Measurements from ENCODE around the gene ACP7. TPM values are rescaled to one million over a fixed set of nuclear protein-coding genes. Genes with fewer than 3 reads are reported as not detected.
"Not testable (repeated sequence)": the region's sequence is repeated elsewhere in the genome, so short reads cannot be mapped to it uniquely, and the experiment has no call there.

ACP7 gene
- total RNA-seq, 1 donor from 2014 or later: 7.3 TPM

- no peak for DNase-seq (ENCODE audit: low spot score)
Observed at GRCh38 chr19:39077323-39077722, 6.8 kb upstream of the ACP7 start.

DNA sequence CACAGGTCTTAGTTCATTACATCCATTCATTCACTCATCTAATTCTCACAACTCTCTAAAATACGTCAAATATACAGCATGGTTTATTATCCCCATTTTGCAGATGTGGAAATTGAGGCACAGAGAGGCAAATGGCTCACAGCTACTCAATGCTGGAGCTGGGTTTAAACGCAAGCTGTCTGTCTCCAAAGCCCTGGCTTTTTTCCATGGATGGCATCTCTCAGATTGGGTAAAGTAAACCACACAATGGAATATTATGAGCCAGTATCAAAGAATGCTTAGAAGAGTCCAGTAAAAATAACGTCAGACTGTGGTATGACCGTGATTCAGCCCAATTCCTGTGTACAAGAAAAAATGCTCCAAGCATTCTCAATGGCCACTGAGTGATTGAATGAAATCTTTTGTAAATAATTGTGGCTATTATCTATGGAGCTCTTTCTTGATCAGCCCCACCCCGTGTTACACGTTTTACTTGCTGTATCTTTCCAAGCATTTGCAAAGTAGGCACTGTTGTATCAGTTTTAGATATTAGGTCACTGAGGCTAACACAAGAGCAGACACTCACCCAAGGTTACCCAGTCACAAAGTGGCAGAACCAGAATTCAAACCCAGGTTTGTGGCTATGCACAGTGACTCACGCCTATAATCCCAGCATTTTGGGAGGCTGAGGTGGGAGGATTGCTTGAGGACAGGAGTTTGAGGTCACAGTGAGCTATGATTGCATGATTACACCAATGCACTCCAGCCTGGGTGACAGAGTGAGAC, 5.5 kb upstream of the ACP7 start:
- DNase-seq (ENCODE audit: low spot score): no peak

DNA sequence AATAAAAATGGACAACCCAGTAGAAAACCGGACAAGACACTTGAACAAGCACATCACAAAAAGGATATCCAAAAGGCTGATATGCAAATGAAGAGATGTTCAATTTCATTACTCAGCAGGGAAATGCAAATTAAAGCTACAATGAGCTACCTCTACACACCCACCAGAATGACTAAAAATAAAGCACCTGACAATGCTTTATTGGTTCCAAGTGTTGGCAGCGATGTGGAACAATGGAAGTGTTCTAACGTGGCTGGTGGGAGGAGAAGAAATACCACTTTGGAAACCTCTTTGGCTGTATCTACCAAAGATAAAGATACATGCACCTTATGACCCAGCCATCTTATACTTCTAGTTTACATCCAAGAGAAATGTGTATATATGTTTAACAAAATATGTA, 3.7 kb upstream of the ACP7 start:
- DNase-seq (ENCODE audit: low spot score): no peak

- no peak for DNase-seq (ENCODE audit: low spot score)
Observed at GRCh38 chr19:39082167-39082566, 2.0 kb upstream of the ACP7 start.

- no peak for DNase-seq (ENCODE audit: low spot score)
Observed at GRCh38 chr19:39082745-39083598, 1.2 kb upstream of the ACP7 start.

GRCh38 chr19:39083599-39083982, 577 bp upstream of the ACP7 start:
- no peak for DNase-seq (ENCODE audit: low spot score)

- no peak for DNase-seq (ENCODE audit: low spot score)
Observed at GRCh38 chr19:39084732-39085080, 538 bp downstream of the ACP7 start.

GRCh38 chr19:39085392-39085791, 1.2 kb downstream of the ACP7 start:
- no peak for DNase-seq (ENCODE audit: low spot score)

- DNase-seq (ENCODE audit: low spot score): no peak
Observed at GRCh38 chr19:39086386-39086785, 2.2 kb downstream of the ACP7 start.

- DNase-seq (ENCODE audit: low spot score): no peak
Observed at GRCh38 chr19:39087907-39088686, 3.9 kb downstream of the ACP7 start.

GRCh38 chr19:39090016-39090415, 5.8 kb downstream of the ACP7 start:
- DNase-seq (ENCODE audit: low spot score): not testable (repeated sequence)

GRCh38 chr19:39090881-39091280, 6.7 kb downstream of the ACP7 start:
- no peak for DNase-seq (ENCODE audit: low spot score)

GRCh38 chr19:39095799-39096540, 11.8 kb downstream of the ACP7 start:
- not testable (repeated sequence) for DNase-seq (ENCODE audit: low spot score)

- no peak for DNase-seq (ENCODE audit: low spot score)
Observed at GRCh38 chr19:39097299-39097698, 13.1 kb downstream of the ACP7 start.

DNA sequence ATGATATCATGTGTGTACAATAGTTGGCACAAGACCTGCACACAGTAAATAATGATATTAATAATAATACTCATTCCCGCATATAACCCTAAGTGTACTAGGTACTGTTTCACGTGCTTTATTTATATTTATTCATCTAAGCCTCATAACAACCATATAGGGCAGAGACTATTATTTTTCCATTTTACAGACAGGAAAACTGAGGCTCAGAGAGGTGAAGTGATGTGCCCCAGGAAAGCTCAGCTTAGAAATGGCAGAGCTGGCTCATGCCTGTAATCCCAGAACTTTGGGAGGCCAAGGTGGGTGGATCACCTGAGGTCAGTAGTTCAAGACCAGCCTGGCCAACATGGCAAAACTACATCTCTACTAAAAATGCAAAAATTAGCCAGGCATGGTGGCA, 13.6 kb downstream of the ACP7 start:
- DNase-seq (ENCODE audit: low spot score): no peak

DNA sequence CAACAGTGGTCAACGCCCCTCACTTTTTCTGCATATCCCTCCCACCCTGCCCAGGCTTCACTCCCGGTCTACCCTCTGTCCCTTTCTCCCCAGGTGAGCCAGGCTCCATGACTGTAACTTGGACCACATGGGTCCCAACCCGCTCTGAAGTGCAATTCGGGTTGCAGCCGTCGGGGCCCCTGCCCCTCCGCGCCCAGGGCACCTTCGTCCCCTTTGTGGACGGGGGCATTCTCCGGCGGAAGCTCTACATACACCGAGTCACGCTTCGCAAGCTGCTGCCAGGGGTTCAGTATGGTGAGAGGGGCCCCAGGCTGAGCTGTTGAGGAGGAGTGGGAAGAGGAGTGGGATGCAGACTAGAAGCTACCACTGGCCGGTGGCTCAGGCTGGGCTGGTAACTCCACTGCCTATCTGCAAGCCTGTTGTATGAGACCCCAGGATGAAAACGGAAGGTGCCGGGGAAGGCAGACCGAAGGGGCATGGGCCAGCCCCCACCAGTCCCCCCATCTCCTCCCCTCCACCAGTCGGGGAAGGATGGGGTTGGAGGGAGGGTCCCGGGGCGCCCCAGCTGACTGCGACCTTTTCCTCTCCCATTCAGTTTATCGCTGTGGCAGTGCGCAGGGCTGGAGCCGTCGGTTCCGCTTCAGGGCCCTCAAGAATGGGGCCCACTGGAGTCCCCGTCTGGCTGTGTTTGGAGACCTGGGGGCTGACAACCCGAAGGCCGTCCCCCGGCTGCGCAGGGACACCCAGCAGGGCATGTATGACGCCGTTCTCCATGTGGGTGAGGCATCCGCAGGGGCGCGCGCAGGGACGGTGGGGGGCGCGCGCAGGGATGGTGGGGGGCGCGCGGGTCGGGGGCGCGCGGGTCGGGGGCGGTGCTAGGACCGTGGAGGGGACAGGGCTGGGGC, 14.4 kb downstream of the ACP7 start:
- no peak for DNase-seq (ENCODE audit: low spot score)

GRCh38 chr19:39099341-39099740, 15.2 kb downstream of the ACP7 start:
- DNase-seq (ENCODE audit: low spot score): no peak

DNA sequence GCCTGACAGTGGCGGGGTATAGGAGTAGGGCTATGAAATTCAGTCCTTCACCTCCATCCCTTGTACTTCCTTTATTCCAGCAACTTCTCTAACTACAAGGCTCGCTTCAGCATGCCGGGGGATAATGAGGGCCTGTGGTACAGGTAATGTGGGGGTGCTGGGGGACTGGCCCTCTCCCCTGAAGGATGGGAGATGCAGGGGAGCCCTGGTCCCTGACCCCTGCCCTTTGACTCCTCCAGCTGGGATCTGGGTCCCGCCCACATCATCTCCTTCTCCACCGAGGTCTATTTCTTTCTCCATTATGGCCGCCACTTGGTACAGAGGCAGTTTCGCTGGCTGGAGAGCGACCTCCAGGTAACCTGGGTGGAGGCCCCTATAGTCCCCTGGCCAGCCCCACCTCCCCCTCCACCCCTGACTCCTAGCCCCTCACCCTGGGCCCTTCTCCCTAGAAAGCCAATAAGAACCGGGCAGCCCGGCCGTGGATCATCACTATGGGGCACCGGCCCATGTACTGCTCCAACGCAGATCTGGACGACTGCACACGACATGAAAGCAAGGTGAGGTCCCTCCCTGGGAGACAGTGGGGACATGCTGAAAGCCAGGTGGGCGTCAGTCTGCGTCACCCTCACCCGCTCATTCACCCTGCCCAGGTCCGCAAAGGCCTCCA, 16.5 kb downstream of the ACP7 start:
- DNase-seq (ENCODE audit: low spot score): no peak

- no peak for DNase-seq (ENCODE audit: low spot score)
Observed at GRCh38 chr19:39103151-39103550, 19.0 kb downstream of the ACP7 start.

DNA sequence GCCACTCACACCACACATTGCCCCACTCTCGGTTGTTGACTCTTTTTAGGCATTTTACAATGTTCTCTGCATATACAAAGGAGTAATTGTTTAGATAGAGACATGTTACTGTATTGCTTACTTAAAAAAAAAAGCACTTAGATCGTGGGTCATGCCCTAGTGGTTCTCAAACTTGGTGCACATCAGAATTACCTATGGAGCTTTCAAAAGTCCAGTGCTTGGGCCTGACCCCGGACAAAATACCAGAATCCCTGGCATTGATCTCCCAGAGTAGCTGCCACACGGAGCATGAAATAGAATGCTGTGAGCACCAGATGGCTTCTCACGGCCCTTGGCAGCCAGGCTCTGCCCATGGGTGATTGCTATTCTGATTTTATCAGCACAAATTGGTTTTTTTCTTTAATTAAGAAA, 20.0 kb downstream of the ACP7 start:
- DNase-seq (ENCODE audit: low spot score): no peak
